Endothelial cell (in vitro differentiated cells): Measurements from ENCODE around the gene UBE2I. TPM values are rescaled to one million over a fixed set of nuclear protein-coding genes. Genes with fewer than 3 reads are reported as not detected.
A peak's percentile ranks its signal among the peaks of the same experiment; 100 is the strongest.

Experiments used
- DNase-seq: peaks from one replicate; pipeline ENCODE4 v3.0.0; 2021; ENCODE audit warnings: low spot score
- H3K27ac Mint-ChIP-seq: one replicate; pipeline ENCODE4 v1.8.0; 2021; ENCODE audit warnings: mixed read lengths, inconsistent platforms; ENCODE audit not compliant: unreplicated experiment
- H3K27me3 Mint-ChIP-seq: one replicate; pipeline ENCODE4 v1.8.0; 2021; ENCODE audit warnings: mild to moderate bottlenecking, moderate library complexity, mixed read lengths, inconsistent platforms; ENCODE audit not compliant: unreplicated experiment
- H3K36me3 Mint-ChIP-seq: one replicate; pipeline ENCODE4 v1.8.0; 2021; ENCODE audit warnings: mild to moderate bottlenecking, low read depth, mixed read lengths, inconsistent platforms; ENCODE audit not compliant: unreplicated experiment
- H3K4me1 Mint-ChIP-seq: one replicate; pipeline ENCODE4 v1.8.0; 2021; ENCODE audit warnings: mild to moderate bottlenecking, mixed read lengths, inconsistent platforms; ENCODE audit not compliant: unreplicated experiment
- H3K4me3 Mint-ChIP-seq: one replicate; pipeline ENCODE4 v1.8.0; 2021; ENCODE audit warnings: mild to moderate bottlenecking, mixed read lengths, inconsistent platforms; ENCODE audit not compliant: unreplicated experiment
- H3K9me3 Mint-ChIP-seq: one replicate; pipeline ENCODE4 v1.8.0; 2021; ENCODE audit warnings: mixed read lengths, inconsistent platforms; ENCODE audit not compliant: unreplicated experiment
- CTCF ChIP-seq: fragments of 200-600 bp; sonication (generic); IDR thresholded peaks from one replicate; pipeline ENCODE4 v1.5.0; 2021; ENCODE audit warnings: antibody characterized with exemption; ENCODE audit not compliant: unreplicated experiment
- total RNA-seq: library from RNA; stranded (reverse); fragmentation: NEBNext Ultra II Directional; extraction: Animal tissue kit (Norgen Biotek cat#: 25700); gene quantifications from one replicate; pipeline ENCODE4 v1.2.1, GENCODE V29; 2021; ENCODE audit not compliant: unreplicated experiment

UBE2I gene
- total RNA-seq, 1 donor from 2014 or later, result 167 TPM

DNA sequence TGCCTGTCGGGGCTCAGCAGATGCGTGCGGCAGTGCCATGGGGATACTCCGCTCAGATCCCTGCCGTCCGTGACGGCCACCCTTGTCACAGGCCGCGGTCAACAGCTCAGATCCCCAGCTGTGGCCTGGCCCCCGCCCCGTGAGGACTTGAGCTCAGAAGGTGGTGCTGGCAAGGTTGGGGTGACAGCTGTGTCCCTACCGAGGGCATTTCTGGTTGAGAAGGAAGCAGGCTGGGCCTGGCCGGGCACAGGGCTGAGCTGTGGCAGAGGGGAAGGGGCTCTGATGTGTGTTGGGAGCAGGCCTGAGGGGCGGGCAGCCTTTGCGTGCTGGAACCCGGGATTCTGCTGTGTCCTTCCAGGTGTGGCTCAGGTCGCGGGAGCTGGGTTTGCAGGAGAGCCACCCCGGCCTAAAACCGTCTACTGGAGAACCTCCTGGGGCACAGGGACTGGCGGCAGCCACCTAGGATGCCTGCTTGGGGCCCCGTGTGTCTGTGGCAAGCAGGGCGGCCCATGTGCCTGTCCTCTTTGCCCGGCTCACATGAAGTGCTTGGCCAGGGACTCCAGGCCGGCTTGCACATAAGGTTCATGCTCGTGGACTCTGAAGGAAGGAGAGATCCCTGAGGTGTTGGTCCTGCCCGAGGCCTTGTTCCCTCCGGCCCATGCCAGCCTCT is 5.1 kb downstream of the UBE2I start:
- no peak for DNase-seq
- Mint-ChIP-seq H3K4me3 (no peak overlapping the region), H3K36me3 (peaks cover 36% of the 10 kb centered on the region), H3K27me3 (peaks cover 16% of the 10 kb centered on the region), H3K4me1 (peaks cover 14% of the 10 kb centered on the region), H3K27ac (no peak overlapping the region), H3K9me3 (no peaks in the 10 kb centered on the region)
- TF ChIP-seq CTCF, result no peak

DNA sequence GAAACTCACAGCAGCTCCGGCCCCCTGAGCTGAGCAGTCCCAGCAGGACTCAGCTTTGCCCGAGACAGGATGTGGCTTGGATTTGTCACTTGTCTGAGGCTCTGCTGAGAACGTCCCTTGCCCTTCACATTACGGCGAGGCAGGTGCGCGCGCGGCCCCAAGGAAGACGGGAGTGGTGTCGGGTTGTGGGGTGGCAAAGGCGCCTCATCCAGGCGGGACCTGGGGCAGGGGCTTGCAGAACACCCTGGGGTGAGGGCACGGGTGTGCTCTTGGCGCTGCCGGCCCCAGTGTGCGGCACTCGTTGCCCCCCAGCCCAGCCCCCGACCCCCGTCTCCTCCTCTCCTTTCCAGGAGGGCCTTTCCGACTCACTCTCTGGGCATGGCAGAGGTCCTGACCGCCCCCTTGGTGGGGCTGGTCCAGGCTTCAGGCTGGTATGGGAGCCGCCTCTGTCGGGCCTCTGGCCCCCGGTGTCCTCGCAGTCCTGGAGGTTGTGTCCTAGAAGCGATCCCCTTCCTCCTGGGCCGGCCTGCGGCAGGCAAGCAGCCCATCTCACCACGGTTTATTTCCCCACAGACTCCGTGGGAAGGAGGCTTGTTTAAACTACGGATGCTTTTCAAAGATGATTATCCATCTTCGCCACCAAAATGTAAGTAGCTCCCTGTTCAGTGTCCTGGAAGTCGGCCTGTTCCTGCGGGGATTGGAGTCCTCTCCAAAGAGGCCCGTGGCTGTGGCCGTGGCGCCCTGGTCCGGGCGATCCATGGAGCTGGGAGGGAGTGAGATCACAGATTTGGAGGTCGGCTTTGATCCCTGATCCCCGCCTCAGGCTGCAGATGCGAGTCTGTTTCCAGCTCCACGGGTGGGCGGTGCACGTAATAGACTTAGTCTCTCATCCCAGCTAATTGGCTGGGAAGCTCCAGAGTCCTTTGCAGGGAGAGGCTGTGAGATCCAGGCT is 5.9 kb downstream of the UBE2I start:
- Mint-ChIP-seq H3K4me3 (no peak overlapping the region), H3K36me3 (peaks cover 41% of the 10 kb centered on the region), H3K27ac (no peak overlapping the region), H3K9me3 (no peaks in the 10 kb centered on the region), H3K27me3 (peaks cover 12% of the 10 kb centered on the region), H3K4me1 (peaks cover 10% of the 10 kb centered on the region)
- no peak for TF ChIP-seq CTCF
- DNase-seq, result no peak

GRCh38 chr16:1316033-1316405 is 6.6 kb downstream of the UBE2I start:
- peaks cover 9% of the 10 kb centered on the region for H3K27me3 Mint-ChIP-seq
- H3K9me3 Mint-ChIP-seq, result no peaks in the 10 kb centered on the region
- no peak overlapping the region for H3K27ac Mint-ChIP-seq
- no peak for DNase-seq
- no peak for TF ChIP-seq CTCF
- H3K4me3 Mint-ChIP-seq, result peak overlapping the region; percentile 47
- peaks cover 3% of the 10 kb centered on the region for H3K4me1 Mint-ChIP-seq
- peaks cover 39% of the 10 kb centered on the region for H3K36me3 Mint-ChIP-seq

GRCh38 chr16:1317479-1318267 is 8.2 kb downstream of the UBE2I start:
- no peak for TF ChIP-seq CTCF
- H3K4me1 Mint-ChIP-seq, result no peaks in the 10 kb centered on the region
- H3K9me3 Mint-ChIP-seq, result no peaks in the 10 kb centered on the region
- H3K27me3 Mint-ChIP-seq, result peaks cover 9% of the 10 kb centered on the region
- no peak for DNase-seq
- peaks cover 39% of the 10 kb centered on the region for H3K36me3 Mint-ChIP-seq
- H3K27ac Mint-ChIP-seq, result no peak overlapping the region
- H3K4me3 Mint-ChIP-seq, result no peak overlapping the region
